NCI-H460 (cell line): Measurements from ENCODE around the gene MRFAP1. TPM values are rescaled to one million over a fixed set of nuclear protein-coding genes. Genes with fewer than 3 reads are reported as not detected.
"Not testable (repeated sequence)": the region's sequence is repeated elsewhere in the genome, so short reads cannot be mapped to it uniquely, and the experiment has no call there.

Source experiments
- DNase-seq: peaks from one replicate; pipeline ENCODE4 v3.0.0-alpha.2; 2016; ENCODE audit warnings: low read depth; ENCODE audit errors: extremely low read depth
- total RNA-seq: library from RNA; depleted of rRNA; stranded (reverse); fragments of >200 nt; shearing (Covaris generic); gene quantifications from 2 replicates; pipeline ENCODE4 v1.2.3, GENCODE V29; 2014

The MRFAP1 gene
- total RNA-seq, 1 experiment from 2014 or later = 96.1 TPM

GRCh38 chr4:6662591-6662990 is 22.1 kb downstream of the MRFAP1 start:
- no peak for DNase-seq

GRCh38 chr4:6663596-6664393 is 23.3 kb downstream of the MRFAP1 start:
- DNase-seq = no peak

- DNase-seq = no peak
Measured at GRCh38 chr4:6665320-6665654, 24.8 kb downstream of the MRFAP1 start.

GRCh38 chr4:6668391-6668790 is 27.9 kb downstream of the MRFAP1 start:
- DNase-seq = no peak

- no peak for DNase-seq
Measured at GRCh38 chr4:6671648-6672047, 31.2 kb downstream of the MRFAP1 start.

- no peak for DNase-seq
Measured at GRCh38 chr4:6672131-6672530, 31.6 kb downstream of the MRFAP1 start.

- not testable (repeated sequence) for DNase-seq
Measured at GRCh38 chr4:6672541-6673190, 32.2 kb downstream of the MRFAP1 start.

- not testable (repeated sequence) for DNase-seq
Measured at GRCh38 chr4:6673191-6673659, 32.7 kb downstream of the MRFAP1 start.

GRCh38 chr4:6673660-6674499 is 33.4 kb downstream of the MRFAP1 start:
- peak; percentile 78 for DNase-seq

GRCh38 chr4:6674500-6675149 is 34.1 kb downstream of the MRFAP1 start:
- no peak for DNase-seq

GRCh38 chr4:6676722-6677558 is 36.5 kb downstream of the MRFAP1 start:
- no peak for DNase-seq

GRCh38 chr4:6680372-6681034 is 40.0 kb downstream of the MRFAP1 start:
- DNase-seq = no peak

- no peak for DNase-seq
Measured at GRCh38 chr4:6681191-6681590, 40.7 kb downstream of the MRFAP1 start.

- DNase-seq = no peak
Measured at GRCh38 chr4:6682862-6683590, 42.5 kb downstream of the MRFAP1 start.

GRCh38 chr4:6684656-6685055 is 44.2 kb downstream of the MRFAP1 start:
- no peak for DNase-seq

GRCh38 chr4:6686104-6686787 is 45.8 kb downstream of the MRFAP1 start:
- DNase-seq = no peak

GRCh38 chr4:6687947-6688878 is 47.7 kb downstream of the MRFAP1 start:
- DNase-seq = no peak
